Measurements from ENCODE around the gene DYRK4. TPM values are rescaled to one million over a fixed set of nuclear protein-coding genes. Genes with fewer than 3 reads are reported as not detected.
A peak's percentile ranks its signal among the peaks of the same experiment; 100 is the strongest.

The DYRK4 gene
- polyA plus RNA-seq, 4 donors: 49.8 to 61.5 (median 59.0) TPM

DNA sequence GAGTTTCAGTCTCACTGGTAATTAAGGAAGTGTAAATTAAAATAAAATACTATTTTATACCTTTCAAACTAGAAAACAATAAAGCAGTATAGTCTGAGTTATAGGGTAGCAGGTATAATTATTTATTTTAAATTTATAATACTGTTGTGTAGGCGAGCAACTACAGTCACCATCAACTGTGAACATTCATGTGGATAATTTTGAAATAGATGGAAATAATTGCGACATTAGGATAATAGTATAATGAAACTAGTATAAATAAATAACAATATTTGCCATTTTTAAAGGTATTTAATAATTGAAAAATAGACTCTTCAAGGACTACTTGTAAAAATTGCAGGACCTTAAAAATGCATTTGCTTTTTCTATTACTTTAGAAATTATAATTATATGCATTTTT, 3.8 kb upstream of the DYRK4 start:
- DNase-seq (ENCODE audit: low read depth in 4 of 4, low spot score in 2 of 4): no peak

- no peak for DNase-seq (ENCODE audit: low read depth in 4 of 4, low spot score in 2 of 4)
Measured at GRCh38 chr12:4563336-4563735, 1.3 kb downstream of the DYRK4 start.

GRCh38 chr12:4564818-4565217, 2.8 kb downstream of the DYRK4 start:
- no peak for DNase-seq (ENCODE audit: low read depth in 4 of 4, low spot score in 2 of 4)

DNA sequence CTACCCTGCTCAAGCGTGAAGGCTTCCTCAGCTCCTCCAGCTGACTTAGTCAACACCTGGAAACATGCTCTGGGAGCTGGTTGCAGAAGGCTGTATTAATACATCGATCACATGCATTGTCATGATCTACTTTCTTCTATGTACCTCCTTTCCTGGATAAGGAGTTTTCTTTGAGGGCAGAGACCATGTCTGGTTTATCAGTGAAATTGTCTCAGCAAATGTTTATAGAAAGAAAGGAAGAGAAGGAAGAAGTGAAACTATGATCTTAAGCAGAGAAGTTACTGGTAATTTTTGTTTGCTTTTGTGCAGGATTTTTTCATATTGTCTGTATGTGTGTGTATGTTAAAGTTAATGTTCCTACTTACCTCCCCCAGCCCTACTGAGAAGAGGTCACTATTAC, 4.5 kb downstream of the DYRK4 start:
- no peak for DNase-seq (ENCODE audit: low read depth in 4 of 4, low spot score in 2 of 4)

GRCh38 chr12:4567073-4567881, 5.3 kb downstream of the DYRK4 start:
- no peak for DNase-seq (ENCODE audit: low read depth in 4 of 4, low spot score in 2 of 4)

DNA sequence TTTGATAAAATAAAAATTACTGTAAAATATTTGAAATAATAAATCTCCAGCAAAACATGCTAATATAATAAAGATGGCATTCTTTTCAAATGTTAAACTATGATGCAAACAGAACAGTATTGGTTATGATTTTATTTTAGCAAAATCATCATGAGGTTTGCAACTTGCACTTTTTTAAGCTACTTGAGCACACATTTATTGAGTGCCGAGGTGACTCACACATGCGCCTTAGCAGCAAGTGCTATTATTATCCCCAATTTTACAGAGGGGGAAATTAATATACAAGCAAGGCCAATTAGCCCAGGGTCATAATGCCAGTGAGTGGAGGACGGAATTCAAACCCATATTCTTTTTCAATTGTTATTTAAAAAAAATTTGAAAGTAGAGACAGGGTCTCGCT, 7.3 kb downstream of the DYRK4 start:
- DNase-seq (ENCODE audit: low read depth in 4 of 4, low spot score in 2 of 4): no peak

- no peak for DNase-seq (ENCODE audit: low read depth in 4 of 4, low spot score in 2 of 4)
Measured at GRCh38 chr12:4572680-4573079, 10.7 kb downstream of the DYRK4 start.

GRCh38 chr12:4579305-4580102, 17.5 kb downstream of the DYRK4 start:
- no peak for DNase-seq (ENCODE audit: low read depth in 4 of 4, low spot score in 2 of 4)

DNA sequence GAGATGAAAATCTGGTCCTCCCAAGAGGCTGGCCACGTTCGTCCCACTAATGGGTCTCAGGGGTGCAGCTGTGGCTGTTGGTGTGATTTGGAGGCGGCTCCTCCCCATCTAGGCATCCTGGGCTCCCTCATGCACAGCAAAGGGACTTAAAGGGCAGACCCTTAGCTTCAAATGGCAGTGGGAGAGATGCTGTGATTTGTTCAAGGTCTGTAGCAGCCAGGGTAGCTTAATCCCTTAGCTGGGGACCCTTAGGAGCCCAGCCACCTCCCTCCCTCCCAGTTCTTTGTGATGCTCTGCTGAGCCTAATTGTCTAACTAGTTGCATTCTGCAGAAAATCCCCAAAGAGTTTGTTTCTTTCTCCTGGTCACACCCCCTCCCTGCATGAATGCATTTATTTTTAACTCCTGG, 18.3 kb downstream of the DYRK4 start:
- no peak for DNase-seq (ENCODE audit: low read depth in 4 of 4, low spot score in 2 of 4)

- no peak for DNase-seq (ENCODE audit: low read depth in 4 of 4, low spot score in 2 of 4)
Measured at GRCh38 chr12:4584281-4584680, 22.3 kb downstream of the DYRK4 start.

DNA sequence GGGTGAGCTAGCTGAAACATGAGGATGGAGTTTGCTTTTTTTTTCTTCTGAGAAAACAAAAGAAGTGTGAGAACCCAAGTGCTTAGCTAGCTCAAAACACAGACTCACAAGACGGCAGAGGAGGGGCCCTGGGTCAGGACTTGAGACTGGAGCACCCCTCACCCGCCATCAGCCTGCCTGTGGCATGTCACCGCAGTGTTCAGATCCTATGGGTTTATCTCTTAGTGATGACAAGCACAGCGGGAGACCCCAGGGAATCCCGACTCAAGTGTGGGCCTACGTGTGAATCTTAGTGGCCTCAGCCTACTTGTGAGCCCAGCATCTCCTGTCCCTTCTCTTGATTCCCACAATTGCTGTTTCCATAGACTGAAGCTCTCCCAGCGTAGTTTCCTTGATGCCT, 22.9 kb downstream of the DYRK4 start:
- no peak for DNase-seq (ENCODE audit: low read depth in 4 of 4, low spot score in 2 of 4)

DNA sequence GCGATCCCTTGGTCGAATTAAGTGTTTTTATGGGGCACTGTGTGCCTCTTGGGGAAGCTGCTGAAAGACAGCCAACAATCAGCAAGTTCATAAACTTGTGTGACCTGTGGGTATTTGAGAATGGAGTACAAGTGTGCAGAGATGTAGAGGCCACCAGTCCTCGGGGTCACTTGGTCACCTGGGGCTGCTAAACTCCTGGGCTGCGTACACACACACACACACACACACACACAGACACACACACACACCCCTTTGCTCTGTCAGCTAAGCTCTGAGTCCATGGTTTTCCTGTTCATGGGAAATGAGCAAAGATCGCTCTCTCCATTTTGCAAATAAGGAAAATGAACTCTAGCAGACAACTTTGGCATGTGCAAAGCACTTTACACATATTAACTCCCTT, 24.5 kb downstream of the DYRK4 start:
- no peak for DNase-seq (ENCODE audit: low read depth in 4 of 4, low spot score in 2 of 4)

- DNase-seq (ENCODE audit: low read depth in 4 of 4, low spot score in 2 of 4): no peak
Measured at GRCh38 chr12:4587108-4587507, 25.1 kb downstream of the DYRK4 start.

GRCh38 chr12:4588916-4589315, 26.9 kb downstream of the DYRK4 start:
- no peak for DNase-seq (ENCODE audit: low read depth in 4 of 4, low spot score in 2 of 4)

DNA sequence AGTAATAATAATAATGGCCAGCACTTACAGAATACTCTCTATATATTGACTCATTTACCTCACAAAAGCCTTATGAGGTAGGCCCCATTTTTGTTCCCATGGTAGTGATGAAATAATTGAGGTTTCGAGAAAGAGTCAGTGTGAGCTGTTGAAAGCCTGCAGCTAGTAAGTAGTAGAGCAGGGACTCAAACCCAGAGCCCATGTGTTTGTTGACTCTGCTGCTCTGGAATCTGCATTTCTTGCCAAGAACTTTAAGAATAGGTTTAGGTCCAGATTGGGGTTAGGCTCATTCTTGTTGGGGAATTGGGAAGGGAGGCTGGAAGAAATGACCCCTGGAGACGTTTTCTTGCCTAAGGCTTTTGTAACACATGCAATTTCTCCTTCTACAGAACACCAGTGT, 27.9 kb downstream of the DYRK4 start:
- no peak for DNase-seq (ENCODE audit: low read depth in 4 of 4, low spot score in 2 of 4)

- DNase-seq (ENCODE audit: low read depth in 4 of 4, low spot score in 2 of 4): no peak
Measured at GRCh38 chr12:4591180-4591687, 29.2 kb downstream of the DYRK4 start.

GRCh38 chr12:4595881-4596280, 33.9 kb downstream of the DYRK4 start:
- DNase-seq (ENCODE audit: low read depth in 4 of 4, low spot score in 2 of 4): no peak

DNA sequence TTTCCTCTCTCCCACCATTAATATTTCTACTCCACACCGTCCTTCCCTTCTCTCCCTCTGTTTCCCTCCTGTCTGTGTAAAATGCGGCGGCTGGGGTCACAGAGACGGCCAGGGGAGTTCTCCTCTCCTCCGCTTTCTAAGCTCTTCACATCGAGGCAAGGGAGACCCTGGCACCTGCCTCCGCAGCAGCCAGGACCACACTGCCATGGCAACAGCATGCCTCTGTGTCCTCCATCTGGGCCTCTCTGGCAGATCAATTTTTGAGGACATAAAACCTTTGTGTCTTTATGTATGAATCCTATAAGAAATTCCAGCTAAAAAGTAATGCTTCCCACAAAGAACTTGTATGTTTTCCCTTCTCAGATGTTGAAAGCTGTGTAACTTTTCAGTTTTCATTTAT, 41.4 kb downstream of the DYRK4 start:
- no peak for DNase-seq (ENCODE audit: low read depth in 4 of 4, low spot score in 2 of 4)

GRCh38 chr12:4603946-4604345, 41.9 kb downstream of the DYRK4 start:
- DNase-seq (ENCODE audit: low read depth in 4 of 4, low spot score in 2 of 4): no peak

GRCh38 chr12:4604684-4605193, 42.7 kb downstream of the DYRK4 start:
- peak; percentile 64 to 85 (median 77) for DNase-seq (ENCODE audit: low read depth in 4 of 4, low spot score in 2 of 4)

GRCh38 chr12:4607056-4607455, 45.0 kb downstream of the DYRK4 start:
- DNase-seq (ENCODE audit: low read depth in 4 of 4, low spot score in 2 of 4): no peak

- DNase-seq (ENCODE audit: low read depth in 4 of 4, low spot score in 2 of 4): no peak
Measured at GRCh38 chr12:4609071-4609470, 47.1 kb downstream of the DYRK4 start.

Measured in left renal cortex interstitium (tissue), 4 donors.